ENCODE data around the gene EML4.

DNA sequence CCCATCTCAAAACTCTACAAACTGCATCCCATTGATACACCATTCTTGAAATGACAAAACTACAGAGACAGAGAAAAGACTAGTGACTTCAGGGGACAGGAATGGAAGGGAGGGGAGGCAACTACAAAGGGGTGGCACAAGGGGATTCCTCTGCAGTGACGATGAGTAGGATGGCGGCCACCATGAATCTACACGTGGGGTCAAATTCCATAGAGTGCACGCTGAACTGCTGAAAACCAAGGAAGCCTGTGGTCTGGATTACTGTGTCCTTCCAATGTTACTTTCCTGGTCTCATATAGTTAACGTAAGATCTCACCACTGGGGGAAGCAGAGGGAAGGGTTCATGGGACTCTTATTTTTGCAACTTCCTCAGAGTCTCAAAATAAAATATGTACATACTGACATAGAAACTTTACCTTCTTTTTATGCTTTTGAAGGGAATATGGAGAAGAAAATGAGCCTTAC, 168.2 kb downstream of the EML4 start:
- TF ChIP-seq, protein P1, sequence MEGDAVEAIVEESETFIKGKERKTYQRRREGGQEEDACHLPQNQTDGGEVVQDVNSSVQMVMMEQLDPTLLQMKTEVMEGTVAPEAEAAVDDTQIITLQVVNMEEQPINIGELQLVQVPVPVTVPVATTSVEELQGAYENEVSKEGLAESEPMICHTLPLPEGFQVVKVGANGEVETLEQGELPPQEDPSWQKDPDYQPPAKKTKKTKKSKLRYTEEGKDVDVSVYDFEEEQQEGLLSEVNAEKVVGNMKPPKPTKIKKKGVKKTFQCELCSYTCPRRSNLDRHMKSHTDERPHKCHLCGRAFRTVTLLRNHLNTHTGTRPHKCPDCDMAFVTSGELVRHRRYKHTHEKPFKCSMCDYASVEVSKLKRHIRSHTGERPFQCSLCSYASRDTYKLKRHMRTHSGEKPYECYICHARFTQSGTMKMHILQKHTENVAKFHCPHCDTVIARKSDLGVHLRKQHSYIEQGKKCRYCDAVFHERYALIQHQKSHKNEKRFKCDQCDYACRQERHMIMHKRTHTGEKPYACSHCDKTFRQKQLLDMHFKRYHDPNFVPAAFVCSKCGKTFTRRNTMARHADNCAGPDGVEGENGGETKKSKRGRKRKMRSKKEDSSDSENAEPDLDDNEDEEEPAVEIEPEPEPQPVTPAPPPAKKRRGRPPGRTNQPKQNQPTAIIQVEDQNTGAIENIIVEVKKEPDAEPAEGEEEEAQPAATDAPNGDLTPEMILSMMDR (IDR thresholded peaks at IDR 0.05; ENCODE audit: borderline replicate concordance, extremely low read depth, low read length, poor library complexity, severe bottlenecking), result peak; percentile 36
- TF ChIP-seq EZH2 (IDR thresholded peaks at IDR 0.05; ENCODE audit: borderline replicate concordance, low read depth, low read length, severe bottlenecking), result no peak
